H1 (cell line): ENCODE results near the gene RNASE12. TPM values are rescaled to one million over a fixed set of nuclear protein-coding genes. Genes with fewer than 3 reads are reported as not detected.

Source experiments
- KDM4A ChIP-seq: IDR thresholded peaks from one replicate; pipeline ENCODE4 v1.7.1; 2012; ENCODE audit warnings: low read depth, mild to moderate bottlenecking, moderate library complexity, low read length, inconsistent platforms; ENCODE audit not compliant: severe bottlenecking
- TEAD4 ChIP-seq: IDR thresholded peaks from 2 replicates; pipeline ENCODE4 v1.6.1; 2012; ENCODE audit warnings: low read depth, low read length, inconsistent platforms, mixed read lengths
- polyA plus RNA-seq, 7 experiments: library from polyadenylated mRNA; depleted of rRNA in 3 of 7; stranded (reverse) in 5 of 7; unstranded in 2 of 7; fragments of >200 nt in 5 of 7; fragments of 200-250 nt in 2 of 7; gene quantifications; 1 replicate in 5 of 7; 2 replicates in 1 of 7; 4 replicates in 1 of 7; pipeline versions ENCODE4 v1.2.1 to v1.2.3, GENCODE V29; 2011 to 2013; ENCODE audit warnings: missing spikeins in 2 of 7, mixed read lengths in 2 of 7
- total RNA-seq: library from RNA; stranded (reverse); fragmentation: NEBNext Ultra II Directional; extraction: Animal tissue kit (Norgen Biotek cat#: 25700); gene quantifications from 2 replicates; pipeline ENCODE4 v1.2.1, GENCODE V29; 2021
- TF ChIP-seq, protein P1 (sequence below): IDR thresholded peaks from 2 replicates; pipeline ENCODE4 v1.6.1; 2012; ENCODE audit warnings: inconsistent platforms

The RNASE12 gene
- total and polyA plus RNA-seq, 2 of the 8 experiments (the other 6 are each of a cell fraction or from before 2014, with no cell fraction given), result not detected

DNA sequence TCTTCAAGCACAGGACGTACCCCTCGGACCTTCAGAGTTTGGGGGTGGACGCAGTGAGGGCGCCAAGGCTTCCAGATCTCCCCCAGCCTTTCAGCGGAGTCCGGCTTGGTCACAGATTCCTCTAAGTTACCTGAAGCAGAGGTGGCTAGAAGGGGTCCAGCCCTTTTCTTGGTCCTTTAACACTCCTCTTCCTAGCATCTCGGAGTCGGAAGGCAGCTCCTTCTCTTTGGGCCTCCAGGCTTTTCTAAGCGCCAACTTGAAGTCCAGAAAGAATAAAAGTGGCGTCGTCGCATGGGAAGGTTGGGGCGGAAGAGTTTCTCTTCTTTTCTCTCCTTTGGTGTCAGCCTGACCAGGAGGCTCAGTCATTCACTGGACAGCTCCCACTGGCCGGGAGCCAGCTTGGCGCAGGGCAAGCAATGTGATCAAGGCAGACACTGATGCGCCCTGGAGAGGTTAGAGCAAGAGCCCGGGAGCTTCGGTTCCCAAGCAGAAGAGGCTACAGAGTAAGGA is 40.8 kb upstream of the RNASE12 start (continued):
- TF ChIP-seq KDM4A, result peak; percentile 7
- TF ChIP-seq, protein P1, sequence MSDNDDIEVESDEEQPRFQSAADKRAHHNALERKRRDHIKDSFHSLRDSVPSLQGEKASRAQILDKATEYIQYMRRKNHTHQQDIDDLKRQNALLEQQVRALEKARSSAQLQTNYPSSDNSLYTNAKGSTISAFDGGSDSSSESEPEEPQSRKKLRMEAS, result no peak
- TF ChIP-seq TEAD4, result no peak
